OCI-LY1 (cell line): Measurements from ENCODE around the gene HOPX.

Experiments used
- EZH2 ChIP-seq: fragments of 200-600 bp; sonication (generic), shearing (Covaris generic); IDR thresholded peaks from 2 replicates; pipeline ENCODE4 v1.8.0; 2017; ENCODE audit warnings: borderline replicate concordance, mixed run types, mild to moderate bottlenecking, antibody characterized with exemption, low read length, moderate library complexity, mixed read lengths
- TF ChIP-seq, protein P1 (sequence below): fragments of 200-600 bp; sonication (generic), shearing (Covaris generic); IDR thresholded peaks from 2 replicates; pipeline ENCODE4 v1.5.1; 2017; ENCODE audit warnings: mild to moderate bottlenecking, antibody characterized with exemption, low read length, moderate library complexity, mixed read lengths

DNA sequence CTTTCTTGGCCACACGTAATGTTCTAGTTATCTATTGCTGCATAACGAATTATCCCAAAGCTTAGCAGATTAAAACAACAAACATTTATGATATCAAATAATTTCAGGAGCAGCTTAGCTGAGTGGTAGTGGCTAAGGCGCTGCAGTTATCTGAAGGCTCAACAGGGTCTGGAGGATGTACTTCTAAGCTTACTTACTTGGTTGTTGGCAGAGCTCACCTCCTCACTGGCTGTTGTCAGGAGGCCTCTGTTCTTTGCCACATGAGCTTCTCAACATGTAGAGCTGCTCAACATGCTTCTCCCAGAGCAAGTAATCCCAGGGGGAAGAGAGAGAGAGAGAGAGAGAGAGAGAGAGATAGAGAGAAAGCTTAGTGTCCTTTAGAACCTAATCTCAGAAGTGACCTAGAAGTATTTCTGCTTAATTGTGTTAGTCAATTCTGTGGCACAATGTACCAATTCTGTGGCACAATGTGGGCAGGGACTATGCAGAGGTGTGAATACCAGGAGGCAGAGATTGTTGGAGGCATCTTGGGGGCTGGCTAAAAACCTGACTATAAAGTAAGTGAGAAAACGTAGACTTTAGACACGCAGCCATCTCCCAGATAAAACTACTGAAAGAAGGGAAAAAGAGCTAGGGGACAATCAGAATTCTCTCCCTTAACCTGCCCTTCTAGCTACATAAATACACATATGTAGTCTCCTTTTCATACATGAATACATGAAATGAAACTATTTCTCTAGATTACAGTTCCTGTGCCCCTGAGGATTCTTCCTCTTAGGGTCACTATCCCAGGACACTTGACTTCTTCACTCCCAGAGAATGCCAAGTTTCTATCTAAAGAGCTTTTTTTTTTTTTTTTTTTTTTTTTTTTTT is 40.2 kb downstream of the HOPX start:
- TF ChIP-seq, protein P1, sequence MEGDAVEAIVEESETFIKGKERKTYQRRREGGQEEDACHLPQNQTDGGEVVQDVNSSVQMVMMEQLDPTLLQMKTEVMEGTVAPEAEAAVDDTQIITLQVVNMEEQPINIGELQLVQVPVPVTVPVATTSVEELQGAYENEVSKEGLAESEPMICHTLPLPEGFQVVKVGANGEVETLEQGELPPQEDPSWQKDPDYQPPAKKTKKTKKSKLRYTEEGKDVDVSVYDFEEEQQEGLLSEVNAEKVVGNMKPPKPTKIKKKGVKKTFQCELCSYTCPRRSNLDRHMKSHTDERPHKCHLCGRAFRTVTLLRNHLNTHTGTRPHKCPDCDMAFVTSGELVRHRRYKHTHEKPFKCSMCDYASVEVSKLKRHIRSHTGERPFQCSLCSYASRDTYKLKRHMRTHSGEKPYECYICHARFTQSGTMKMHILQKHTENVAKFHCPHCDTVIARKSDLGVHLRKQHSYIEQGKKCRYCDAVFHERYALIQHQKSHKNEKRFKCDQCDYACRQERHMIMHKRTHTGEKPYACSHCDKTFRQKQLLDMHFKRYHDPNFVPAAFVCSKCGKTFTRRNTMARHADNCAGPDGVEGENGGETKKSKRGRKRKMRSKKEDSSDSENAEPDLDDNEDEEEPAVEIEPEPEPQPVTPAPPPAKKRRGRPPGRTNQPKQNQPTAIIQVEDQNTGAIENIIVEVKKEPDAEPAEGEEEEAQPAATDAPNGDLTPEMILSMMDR: no peak
- TF ChIP-seq EZH2: no peak
